Endothelial cell of umbilical vein (primary cell): ENCODE measurements around the gene JAKMIP1. TPM values are rescaled to one million over a fixed set of nuclear protein-coding genes. Genes with fewer than 3 reads are reported as not detected.

Source experiments
- BruUV-seq: library from RNA; stranded (reverse); fragments of 400-500 nt; replicated peaks from 2 replicates; lab custom pipeline; 2021; lab: Mats Ljungman, UMichigan
- CTCF ChIA-PET: fragments of 300-600, 350-600 bp; sonication (Branson Sonifier 250); formaldehyde crosslinking; loops from one replicate; lab custom pipeline; 2021; ENCODE audit warnings: antibody characterized with exemption, inconsistent platforms; lab: Charles Lee
- POLR2A ChIA-PET: fragments of 300-600, 350-600 bp; sonication (Branson Sonifier 250); formaldehyde crosslinking; loops from one replicate; lab custom pipeline; 2021; ENCODE audit warnings: antibody characterized with exemption, inconsistent platforms; lab: Charles Lee
- DNase-seq: peaks from one replicate; pipeline ENCODE4 v3.0.0-alpha.2; 2011; ENCODE audit warnings: low read depth, low spot score
- FAIRE-seq: peaks from 2 replicates; lab custom pipeline; 2011; peaks lifted over from hg19 to GRCh38; lab: Jason Lieb, UNC
- H2AFZ ChIP-seq: 2 replicates; pipeline ENCODE4 v1.6.0; 2012; ENCODE audit warnings: low read depth, low read length, control low read depth, inconsistent platforms
- H3K27ac ChIP-seq: 2 replicates; pipeline ENCODE4 v1.5.1; 2011; ENCODE audit warnings: low read depth, mild to moderate bottlenecking, control low read depth, low read length, moderate library complexity; ENCODE audit not compliant: insufficient read depth
- H3K27me3 ChIP-seq, 2 experiments: 2 replicates each; pipeline versions ENCODE4 v1.6.0 to v1.6.1; 2011; ENCODE audit warnings: low read length in 2 of 2, mixed read lengths in 1 of 2; ENCODE audit not compliant: control insufficient read depth in 2 of 2, insufficient read depth in 2 of 2
- H3K36me3 ChIP-seq, 2 experiments: 2 replicates in 1 of 2; 3 replicates in 1 of 2; pipeline ENCODE4 v1.5.1; 2011; ENCODE audit warnings: low read length in 2 of 2, mild to moderate bottlenecking in 1 of 2, moderate library complexity in 1 of 2; ENCODE audit not compliant: control insufficient read depth in 2 of 2, insufficient read depth in 2 of 2; ENCODE audit errors: extremely low read depth in 1 of 2
- H3K4me1 ChIP-seq: 3 replicates; pipeline ENCODE4 v1.5.1; 2011; ENCODE audit warnings: mild to moderate bottlenecking, low read length; ENCODE audit not compliant: control insufficient read depth, insufficient read depth; ENCODE audit errors: extremely low read depth
- H3K4me2 ChIP-seq: 2 replicates; pipeline ENCODE4 v1.6.1; 2011; ENCODE audit warnings: low read length, control low read depth, mixed read lengths; ENCODE audit not compliant: insufficient read depth
- H3K4me3 ChIP-seq, 3 experiments: fragments of 200-600 bp in 1 of 3; sonication (generic), shearing (Covaris generic) in 1 of 3; replicated peaks in 1 of 3; 2 replicates each; pipeline ENCODE4 v1.5.1; 2011 to 2016; ENCODE audit warnings: control low read depth in 3 of 3, low read length in 3 of 3, mild to moderate bottlenecking in 2 of 3, inconsistent platforms in 1 of 3, low read depth in 1 of 3, moderate library complexity in 1 of 3; ENCODE audit not compliant: insufficient read depth in 1 of 3
- H3K79me2 ChIP-seq: 2 replicates; pipeline ENCODE4 v1.6.0; 2012; ENCODE audit warnings: low read length, inconsistent platforms; ENCODE audit not compliant: control insufficient read depth, insufficient read depth
- H3K9ac ChIP-seq: replicated peaks from 2 replicates; pipeline ENCODE3; 2011; ENCODE audit warnings: low read length, control low read depth; ENCODE audit not compliant: insufficient read depth; ENCODE audit errors: extremely low read depth
- H3K9me1 ChIP-seq: replicated peaks from 3 replicates; pipeline ENCODE4 v1.6.0; 2011; ENCODE audit warnings: mild to moderate bottlenecking, low read length; ENCODE audit not compliant: control insufficient read depth, insufficient read depth; ENCODE audit errors: extremely low read depth
- H3K9me3 ChIP-seq: replicated peaks from 2 replicates; pipeline ENCODE4 v1.5.1; 2012; ENCODE audit warnings: low read length, inconsistent platforms; ENCODE audit not compliant: control insufficient read depth, insufficient read depth
- H4K20me1 ChIP-seq: replicated peaks from 2 replicates; pipeline ENCODE3; 2011; ENCODE audit warnings: mild to moderate bottlenecking, low read length; ENCODE audit not compliant: control insufficient read depth, insufficient read depth; ENCODE audit errors: extremely low read depth
- CTCF ChIP-seq, 2 donors: IDR thresholded peaks; 1 replicate in 1 of 2; 2 replicates in 1 of 2; pipeline ENCODE4 v1.5.1; 2011; ENCODE audit warnings: low read length in 2 of 2, mild to moderate bottlenecking in 2 of 2, moderate library complexity in 2 of 2, control low read depth in 1 of 2, inconsistent platforms in 1 of 2, low read depth in 1 of 2; ENCODE audit not compliant: insufficient read depth in 1 of 2; ENCODE audit errors: extremely low read depth in 1 of 2
- EZH2 ChIP-seq: IDR thresholded peaks from 2 replicates; pipeline ENCODE4 v1.6.1; 2012; ENCODE audit warnings: borderline replicate concordance, low read depth, mild to moderate bottlenecking, moderate library complexity, low read length, inconsistent platforms; ENCODE audit not compliant: severe bottlenecking
- FOS ChIP-seq: IDR thresholded peaks from 2 replicates; pipeline ENCODE4 v1.6.1; 2011; ENCODE audit warnings: mild to moderate bottlenecking, low read length, moderate library complexity, borderline replicate concordance; ENCODE audit not compliant: insufficient read depth
- GATA2 ChIP-seq: IDR thresholded peaks from 2 replicates; pipeline ENCODE4 v1.7.0; 2011; ENCODE audit warnings: low read depth, mild to moderate bottlenecking, moderate library complexity, mixed read lengths, low read length; ENCODE audit not compliant: insufficient read length, insufficient read depth
- JUN ChIP-seq: IDR thresholded peaks from 2 replicates; pipeline ENCODE4 v1.6.1; 2011; ENCODE audit warnings: borderline replicate concordance, low read depth; ENCODE audit not compliant: insufficient read length, insufficient read depth
- MAX ChIP-seq: IDR thresholded peaks from 2 replicates; pipeline ENCODE4 v1.6.1; 2011; ENCODE audit not compliant: insufficient read depth, insufficient read length
- MYC ChIP-seq: IDR thresholded peaks from one replicate; pipeline ENCODE4 v1.6.1; 2011; ENCODE audit warnings: mild to moderate bottlenecking, low read depth, low read length
- POLR2A ChIP-seq: IDR thresholded peaks from 2 replicates; pipeline ENCODE4 v1.6.1; 2012; ENCODE audit warnings: low read depth, mild to moderate bottlenecking, control low read depth, low read length
- POLR2AphosphoS5 ChIP-seq: IDR thresholded peaks from 2 replicates; pipeline ENCODE4 v1.6.1; 2012; ENCODE audit warnings: low read depth, mild to moderate bottlenecking, control low read depth, low read length, moderate library complexity; ENCODE audit not compliant: insufficient read depth
- dilution Hi-C: fragments of 300-500 bp; cut with MboI; formaldehyde crosslinking; loops from one replicate; pipeline ENCODE4 v1.15.0; 2019; ENCODE audit warnings: low sequenced_read_pairs; ENCODE audit not compliant: extremely low pct_ligation_motif_present
- intact Hi-C: fragments of 100-400 bp; cut with micrococcal nuclease; formaldehyde crosslinking; loops from one replicate; pipeline ENCODE4 v1.10.0; 2022
- polyA plus RNA-seq, 4 experiments: library from polyadenylated mRNA; depleted of rRNA in 3 of 4; stranded (reverse) in 3 of 4; unstranded in 1 of 4; fragments of >200 nt; gene quantifications; 2 replicates each; pipeline versions ENCODE4 v1.2.1 to v1.2.3, GENCODE V29; 2011 to 2012; ENCODE audit warnings: missing spikeins in 1 of 4
- total RNA-seq: library from RNA; stranded (reverse); gene quantifications from 2 replicates; pipeline ENCODE4 v1.2.3, GENCODE V29; 2021

The JAKMIP1 gene
- total and polyA plus RNA-seq, 2 donors (not counting 3 experiments of a cell fraction or from before 2014, with no cell fraction given) = not detected

GRCh38 chr4:6079965-6080364 lies 120.4 kb downstream of the JAKMIP1 start:
- Histone ChIP-seq H3K27ac (no peak overlapping the region), H3K4me3 (no peak overlapping the region), H3K9me3 (no peaks in the 10 kb centered on the region), H3K4me2 (no peak overlapping the region), H3K4me1 (no peaks in the 10 kb centered on the region), H2AFZ (no peak overlapping the region), H3K27me3 (no peaks in the 10 kb centered on the region), H3K9ac (no peak overlapping the region), H3K79me2 (no peaks in the 10 kb centered on the region), H4K20me1 (no peaks in the 10 kb centered on the region), H3K9me1 (no peaks in the 10 kb centered on the region), H3K36me3 (no peaks in the 10 kb centered on the region)
- no TSS peak for BruUV-seq
- ChIA-PET CTCF (no interaction called here), POLR2A (no interaction called here)
- FAIRE-seq (no peak), DNase-seq (no peak)
- dilution Hi-C loops (no loop called here), intact Hi-C loops (no loop called here)
- TF ChIP-seq MYC = no peak
- TF ChIP-seq EZH2 = no peak
- TF ChIP-seq GATA2 = no peak
- TF ChIP-seq POLR2AphosphoS5 = no peak
- TF ChIP-seq JUN = no peak
- no peak for TF ChIP-seq POLR2A
- TF ChIP-seq CTCF (IDR thresholded peaks at IDR 0.05; ENCODE audit: extremely low read depth in 1 of 2, insufficient read depth in 1 of 2, low read depth in 1 of 2, low read length in 2 of 2) = no peak
- TF ChIP-seq MAX = no peak
- TF ChIP-seq FOS = no peak
